ENCODE measurements around the gene KANSL1. TPM values are rescaled to one million over a fixed set of nuclear protein-coding genes. Genes with fewer than 3 reads are reported as not detected.
A peak's percentile ranks its signal among the peaks of the same experiment; 100 is the strongest.

KANSL1 gene
- total RNA-seq, 1 donor from 2014 or later: 154 TPM

- no peak overlapping the region for H3K4me3 Mint-ChIP-seq (ENCODE audit: unreplicated experiment)
- DNase-seq (ENCODE audit: low spot score): no peak
- peaks cover 14% of the 10 kb centered on the region for H3K4me1 Mint-ChIP-seq (ENCODE audit: unreplicated experiment)
- TF ChIP-seq CTCF (IDR thresholded peaks at IDR 0.05; ENCODE audit: unreplicated experiment): no peak
- H3K27me3 Mint-ChIP-seq (ENCODE audit: unreplicated experiment): peaks cover 14% of the 10 kb centered on the region
- H3K27ac Mint-ChIP-seq (ENCODE audit: unreplicated experiment): peak overlapping the region; percentile 51
- H3K36me3 Mint-ChIP-seq (ENCODE audit: low read depth, unreplicated experiment): peaks cover 31% of the 10 kb centered on the region
- H3K9me3 Mint-ChIP-seq (ENCODE audit: unreplicated experiment): no peaks in the 10 kb centered on the region
These were observed 143.6 kb downstream of the KANSL1 start for GRCh38 chr17:46049656-46050055.

GRCh38 chr17:46047856-46048255 is 145.4 kb downstream of the KANSL1 start:
- DNase-seq (ENCODE audit: low spot score): no peak
- Mint-ChIP-seq H3K9me3 (ENCODE audit: unreplicated experiment) (no peaks in the 10 kb centered on the region), H3K4me3 (ENCODE audit: unreplicated experiment) (no peak overlapping the region), H3K27ac (ENCODE audit: unreplicated experiment) (no peak overlapping the region), H3K36me3 (ENCODE audit: low read depth, unreplicated experiment) (peaks cover 36% of the 10 kb centered on the region), H3K4me1 (ENCODE audit: unreplicated experiment) (peaks cover 32% of the 10 kb centered on the region), H3K27me3 (ENCODE audit: unreplicated experiment) (peaks cover 16% of the 10 kb centered on the region)
- TF ChIP-seq CTCF (IDR thresholded peaks at IDR 0.05; ENCODE audit: unreplicated experiment): no peak

- peak; percentile 5 for TF ChIP-seq CTCF (IDR thresholded peaks at IDR 0.05; ENCODE audit: unreplicated experiment)
- H3K4me1 Mint-ChIP-seq (ENCODE audit: unreplicated experiment): peaks cover 32% of the 10 kb centered on the region
- DNase-seq (ENCODE audit: low spot score): no peak
- H3K9me3 Mint-ChIP-seq (ENCODE audit: unreplicated experiment): no peaks in the 10 kb centered on the region
- peaks cover 36% of the 10 kb centered on the region for H3K36me3 Mint-ChIP-seq (ENCODE audit: low read depth, unreplicated experiment)
- H3K27ac Mint-ChIP-seq (ENCODE audit: unreplicated experiment): no peak overlapping the region
- H3K27me3 Mint-ChIP-seq (ENCODE audit: unreplicated experiment): peaks cover 16% of the 10 kb centered on the region
- H3K4me3 Mint-ChIP-seq (ENCODE audit: unreplicated experiment): no peak overlapping the region
These were observed 145.8 kb downstream of the KANSL1 start for GRCh38 chr17:46047398-46047797.

- peaks cover 40% of the 10 kb centered on the region for H3K36me3 Mint-ChIP-seq (ENCODE audit: low read depth, unreplicated experiment)
- H3K4me1 Mint-ChIP-seq (ENCODE audit: unreplicated experiment): peaks cover 32% of the 10 kb centered on the region
- no peak for DNase-seq (ENCODE audit: low spot score)
- peaks cover 16% of the 10 kb centered on the region for H3K27me3 Mint-ChIP-seq (ENCODE audit: unreplicated experiment)
- TF ChIP-seq CTCF (IDR thresholded peaks at IDR 0.05; ENCODE audit: unreplicated experiment): peak; percentile 53
- no peaks in the 10 kb centered on the region for H3K9me3 Mint-ChIP-seq (ENCODE audit: unreplicated experiment)
- H3K27ac Mint-ChIP-seq (ENCODE audit: unreplicated experiment): no peak overlapping the region
- H3K4me3 Mint-ChIP-seq (ENCODE audit: unreplicated experiment): no peak overlapping the region
These were observed 146.3 kb downstream of the KANSL1 start for GRCh38 chr17:46046957-46047356.

GRCh38 chr17:46045639-46046038 is 147.6 kb downstream of the KANSL1 start:
- H3K27ac Mint-ChIP-seq (ENCODE audit: unreplicated experiment): peak overlapping the region; percentile 27
- peak overlapping the region; percentile 66 for H3K4me3 Mint-ChIP-seq (ENCODE audit: unreplicated experiment)
- no peak for DNase-seq (ENCODE audit: low spot score)
- H3K36me3 Mint-ChIP-seq (ENCODE audit: low read depth, unreplicated experiment): peaks cover 32% of the 10 kb centered on the region
- no peak for TF ChIP-seq CTCF (IDR thresholded peaks at IDR 0.05; ENCODE audit: unreplicated experiment)
- no peaks in the 10 kb centered on the region for H3K9me3 Mint-ChIP-seq (ENCODE audit: unreplicated experiment)
- peaks cover 32% of the 10 kb centered on the region for H3K4me1 Mint-ChIP-seq (ENCODE audit: unreplicated experiment)
- peaks cover 17% of the 10 kb centered on the region for H3K27me3 Mint-ChIP-seq (ENCODE audit: unreplicated experiment)

Measured in endothelial cell (in vitro differentiated cells).